HL-60 (cell line): Measurements from ENCODE around the gene PTPRN.

ENCODE experiments used
- DNase-seq, 2 experiments: peaks; one replicate each; pipeline ENCODE4 v3.0.0-alpha.2; 2010 to 2020; ENCODE audit warnings: low read depth in 1 of 2, low spot score in 1 of 2
- H3K27ac ChIP-seq: fragments of 250-450 bp; sonication (Bioruptor Pico); replicated peaks from 2 replicates; pipeline ENCODE4 v1.5.1; 2020; ENCODE audit warnings: mild to moderate bottlenecking, moderate library complexity
- H3K27me3 ChIP-seq: fragments of 250-450 bp; sonication (Bioruptor Pico); 2 replicates; pipeline ENCODE4 v1.5.1; 2021; ENCODE audit warnings: mild to moderate bottlenecking, moderate library complexity; ENCODE audit not compliant: insufficient read depth, poor library complexity, severe bottlenecking
- H3K4me3 ChIP-seq: replicated peaks from 2 replicates; pipeline ENCODE4 v1.5.1; 2011; ENCODE audit warnings: mild to moderate bottlenecking, control low read depth, low read length; ENCODE audit not compliant: insufficient read depth
- GABPA ChIP-seq: IDR thresholded peaks from 2 replicates; pipeline ENCODE4 v1.6.1; 2012; ENCODE audit warnings: low read depth
- POLR2AphosphoS5 ChIP-seq: IDR thresholded peaks from 2 replicates; pipeline ENCODE4 v1.6.1; 2012; ENCODE audit warnings: low read depth
- SPI1 ChIP-seq: IDR thresholded peaks from 2 replicates; pipeline ENCODE4 v1.6.1; 2012; ENCODE audit warnings: low read depth, mild to moderate bottlenecking, borderline replicate concordance
- TF ChIP-seq, protein P1 (sequence below): IDR thresholded peaks from one replicate; pipeline ENCODE4 v1.5.1; 2011; ENCODE audit warnings: low read length, control low read depth, inconsistent platforms; ENCODE audit not compliant: insufficient read depth
- TF ChIP-seq, protein P2 (sequence below): IDR thresholded peaks from 2 replicates; pipeline ENCODE4 v1.6.1; 2012; ENCODE audit warnings: low read depth; ENCODE audit not compliant: insufficient replicate concordance

The PTPRN gene

DNA sequence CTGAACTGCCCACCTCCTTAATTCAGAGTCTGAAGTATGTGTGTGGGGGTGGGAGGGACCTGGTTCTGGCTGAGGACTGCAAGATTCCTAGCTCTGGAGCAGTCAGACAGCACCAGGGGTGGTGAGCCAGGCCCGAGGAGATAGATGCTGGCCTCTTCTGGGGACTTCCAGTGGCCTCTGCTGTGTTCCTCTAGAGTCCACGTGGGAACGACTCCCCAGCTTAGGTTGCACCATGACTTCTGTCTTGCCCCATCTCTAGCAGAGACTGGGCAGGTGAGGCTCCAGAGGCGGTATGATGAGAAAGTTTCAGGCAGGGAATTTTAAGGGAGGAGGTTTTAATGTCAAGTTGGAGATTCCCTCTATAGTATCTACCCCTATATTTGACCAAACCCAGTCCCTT is 45.4 kb upstream of the PTPRN start:
- peaks cover 30% of the 10 kb centered on the region for H3K27me3 ChIP-seq

DNA sequence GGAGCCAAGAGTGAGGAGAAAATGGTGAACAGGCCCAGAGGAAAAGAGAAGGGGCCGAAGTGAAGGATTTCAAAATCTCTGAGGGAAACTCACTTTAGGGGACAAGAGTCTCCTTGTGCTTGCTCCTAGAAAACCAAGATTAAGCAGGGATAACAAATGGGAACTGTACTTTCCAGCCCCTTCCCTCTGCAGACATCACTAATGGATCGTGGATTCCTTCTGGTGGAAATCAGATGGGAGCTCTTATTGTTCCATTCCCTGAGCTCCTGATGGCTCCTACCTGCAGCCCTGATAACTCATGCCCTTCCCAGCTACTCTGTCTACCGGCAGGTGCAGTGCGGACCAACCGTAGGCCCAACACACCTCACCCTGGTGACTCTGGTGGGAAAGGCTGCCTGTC is 43.9 kb upstream of the PTPRN start:
- Histone ChIP-seq H3K27ac (no peak overlapping the region), H3K4me3 (no peak overlapping the region), H3K27me3 (peaks cover 23% of the 10 kb centered on the region)
- TF ChIP-seq POLR2AphosphoS5 (no peak), GABPA (no peak), SPI1 (no peak)
- TF ChIP-seq, protein P1, sequence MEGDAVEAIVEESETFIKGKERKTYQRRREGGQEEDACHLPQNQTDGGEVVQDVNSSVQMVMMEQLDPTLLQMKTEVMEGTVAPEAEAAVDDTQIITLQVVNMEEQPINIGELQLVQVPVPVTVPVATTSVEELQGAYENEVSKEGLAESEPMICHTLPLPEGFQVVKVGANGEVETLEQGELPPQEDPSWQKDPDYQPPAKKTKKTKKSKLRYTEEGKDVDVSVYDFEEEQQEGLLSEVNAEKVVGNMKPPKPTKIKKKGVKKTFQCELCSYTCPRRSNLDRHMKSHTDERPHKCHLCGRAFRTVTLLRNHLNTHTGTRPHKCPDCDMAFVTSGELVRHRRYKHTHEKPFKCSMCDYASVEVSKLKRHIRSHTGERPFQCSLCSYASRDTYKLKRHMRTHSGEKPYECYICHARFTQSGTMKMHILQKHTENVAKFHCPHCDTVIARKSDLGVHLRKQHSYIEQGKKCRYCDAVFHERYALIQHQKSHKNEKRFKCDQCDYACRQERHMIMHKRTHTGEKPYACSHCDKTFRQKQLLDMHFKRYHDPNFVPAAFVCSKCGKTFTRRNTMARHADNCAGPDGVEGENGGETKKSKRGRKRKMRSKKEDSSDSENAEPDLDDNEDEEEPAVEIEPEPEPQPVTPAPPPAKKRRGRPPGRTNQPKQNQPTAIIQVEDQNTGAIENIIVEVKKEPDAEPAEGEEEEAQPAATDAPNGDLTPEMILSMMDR = no peak
- TF ChIP-seq, protein P2, sequence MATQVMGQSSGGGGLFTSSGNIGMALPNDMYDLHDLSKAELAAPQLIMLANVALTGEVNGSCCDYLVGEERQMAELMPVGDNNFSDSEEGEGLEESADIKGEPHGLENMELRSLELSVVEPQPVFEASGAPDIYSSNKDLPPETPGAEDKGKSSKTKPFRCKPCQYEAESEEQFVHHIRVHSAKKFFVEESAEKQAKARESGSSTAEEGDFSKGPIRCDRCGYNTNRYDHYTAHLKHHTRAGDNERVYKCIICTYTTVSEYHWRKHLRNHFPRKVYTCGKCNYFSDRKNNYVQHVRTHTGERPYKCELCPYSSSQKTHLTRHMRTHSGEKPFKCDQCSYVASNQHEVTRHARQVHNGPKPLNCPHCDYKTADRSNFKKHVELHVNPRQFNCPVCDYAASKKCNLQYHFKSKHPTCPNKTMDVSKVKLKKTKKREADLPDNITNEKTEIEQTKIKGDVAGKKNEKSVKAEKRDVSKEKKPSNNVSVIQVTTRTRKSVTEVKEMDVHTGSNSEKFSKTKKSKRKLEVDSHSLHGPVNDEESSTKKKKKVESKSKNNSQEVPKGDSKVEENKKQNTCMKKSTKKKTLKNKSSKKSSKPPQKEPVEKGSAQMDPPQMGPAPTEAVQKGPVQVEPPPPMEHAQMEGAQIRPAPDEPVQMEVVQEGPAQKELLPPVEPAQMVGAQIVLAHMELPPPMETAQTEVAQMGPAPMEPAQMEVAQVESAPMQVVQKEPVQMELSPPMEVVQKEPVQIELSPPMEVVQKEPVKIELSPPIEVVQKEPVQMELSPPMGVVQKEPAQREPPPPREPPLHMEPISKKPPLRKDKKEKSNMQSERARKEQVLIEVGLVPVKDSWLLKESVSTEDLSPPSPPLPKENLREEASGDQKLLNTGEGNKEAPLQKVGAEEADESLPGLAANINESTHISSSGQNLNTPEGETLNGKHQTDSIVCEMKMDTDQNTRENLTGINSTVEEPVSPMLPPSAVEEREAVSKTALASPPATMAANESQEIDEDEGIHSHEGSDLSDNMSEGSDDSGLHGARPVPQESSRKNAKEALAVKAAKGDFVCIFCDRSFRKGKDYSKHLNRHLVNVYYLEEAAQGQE = no peak
- no peak for DNase-seq

More for the DNA sequence above, 45.4 kb upstream of the PTPRN start:
- TF ChIP-seq SPI1 (no peak), POLR2AphosphoS5 (no peak), GABPA (no peak)
- TF ChIP-seq, protein P1 = no peak
- TF ChIP-seq, protein P2 = no peak
- Histone ChIP-seq H3K27ac (no peak overlapping the region), H3K4me3 (no peak overlapping the region)
- DNase-seq = no peak

DNA sequence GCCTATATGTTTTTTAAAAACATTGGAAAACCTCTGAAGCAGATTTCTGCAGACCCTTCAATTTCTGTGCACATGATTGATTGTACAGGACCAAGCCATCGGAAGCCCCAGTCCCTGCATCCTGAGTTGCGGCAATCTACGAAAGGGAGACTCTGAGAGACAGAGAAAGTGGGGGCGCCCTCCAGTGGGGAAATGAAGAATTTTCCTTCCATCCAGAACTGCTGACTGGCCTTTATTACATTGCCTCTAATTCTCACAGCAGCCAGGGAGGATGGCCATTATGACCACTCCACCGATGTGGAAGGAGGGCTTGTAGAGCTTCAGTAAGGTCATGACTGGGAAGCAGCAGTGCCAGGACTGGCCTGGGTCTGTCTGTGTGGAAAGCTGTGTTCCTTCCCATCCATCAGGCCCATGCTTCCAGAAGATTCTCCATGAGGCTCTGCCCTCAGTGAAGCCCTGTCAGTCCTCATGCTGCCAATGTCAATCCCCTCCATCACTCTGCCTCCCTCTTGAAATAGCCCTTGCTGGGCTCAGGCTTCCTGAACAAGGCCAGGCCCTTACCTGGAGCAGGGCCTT is 43.3 kb upstream of the PTPRN start:
- H3K27ac ChIP-seq = no peak overlapping the region
- peaks cover 17% of the 10 kb centered on the region for H3K27me3 ChIP-seq
- DNase-seq = peak in 1 of 2 experiments; percentile 59
- H3K4me3 ChIP-seq = no peak overlapping the region
- TF ChIP-seq, protein P2 = no peak
- no peak for TF ChIP-seq POLR2AphosphoS5
- TF ChIP-seq, protein P1 = peak; percentile 54
